ENCODE measurements around the gene WWP2. TPM values are rescaled to one million over a fixed set of nuclear protein-coding genes. Genes with fewer than 3 reads are reported as not detected.
A peak's percentile ranks its signal among the peaks of the same experiment; 100 is the strongest.

Gene WWP2
- total RNA-seq, 2 experiments from 2014 or later: 30.7 to 35.1 TPM

GRCh38 chr16:69827524-69827923 is 65.4 kb downstream of the WWP2 start:
- H3K9me3 Mint-ChIP-seq: no peaks in the 10 kb centered on the region
- no peak for TF ChIP-seq CTCF (IDR thresholded peaks at IDR 0.05)
- peaks cover under 1% of the 10 kb centered on the region for H3K36me3 Mint-ChIP-seq (ENCODE audit: low read depth)
- DNase-seq (no peak), ATAC-seq (no peak)
- ChIA-PET CTCF (no interaction called here), POLR2A (no interaction called here)
- H3K4me3 Mint-ChIP-seq: no peak overlapping the region
- intact Hi-C loops (cut with micrococcal nuclease): no loop called here
- peaks cover 7% of the 10 kb centered on the region for H3K4me1 Mint-ChIP-seq (ENCODE audit: low read depth)
- H3K27me3 Mint-ChIP-seq: no peaks in the 10 kb centered on the region
- no peak overlapping the region for H3K27ac Mint-ChIP-seq

GRCh38 chr16:69829338-69829737 is 67.2 kb downstream of the WWP2 start:
- peaks cover 11% of the 10 kb centered on the region for H3K4me1 Mint-ChIP-seq (ENCODE audit: low read depth)
- no peaks in the 10 kb centered on the region for H3K27me3 Mint-ChIP-seq
- DNase-seq: no peak
- intact Hi-C loops (cut with micrococcal nuclease): no loop called here
- TF ChIP-seq CTCF (IDR thresholded peaks at IDR 0.05): no peak
- no peak overlapping the region for H3K4me3 Mint-ChIP-seq
- no peak overlapping the region for H3K27ac Mint-ChIP-seq
- ChIA-PET POLR2A (interaction anchor here (0.7 kb wide), 2 partner anchors 80 to 431 kb away, joined by 3 to 4 read pairs; no protein-coding TSS in a partner anchor), CTCF (interaction anchor here (0.8 to 1.0 kb wide), 2 partner anchors 10 to 101 kb away, joined by 3 read pairs; no protein-coding TSS in a partner anchor)
- no peaks in the 10 kb centered on the region for H3K36me3 Mint-ChIP-seq (ENCODE audit: low read depth)
- no peak for ATAC-seq
- H3K9me3 Mint-ChIP-seq: no peaks in the 10 kb centered on the region

- ChIA-PET POLR2A (interaction anchor here (0.7 kb wide), 2 partner anchors 79 to 430 kb away, joined by 3 to 4 read pairs; no protein-coding TSS in a partner anchor), CTCF (interaction anchor here (0.8 to 1.0 kb wide), 2 partner anchors 9 to 100 kb away, joined by 3 read pairs; no protein-coding TSS in a partner anchor)
- DNase-seq (no peak), ATAC-seq (no peak)
- Mint-ChIP-seq H3K27me3 (no peaks in the 10 kb centered on the region), H3K36me3 (ENCODE audit: low read depth) (no peaks in the 10 kb centered on the region), H3K4me3 (no peak overlapping the region), H3K9me3 (no peaks in the 10 kb centered on the region), H3K4me1 (ENCODE audit: low read depth) (peaks cover 11% of the 10 kb centered on the region), H3K27ac (peak overlapping the region; percentile 3)
- intact Hi-C loops (cut with micrococcal nuclease): no loop called here
- no peak for TF ChIP-seq CTCF (IDR thresholded peaks at IDR 0.05)
Measured at GRCh38 chr16:69830146-69830533, 68.0 kb downstream of the WWP2 start.

- ChIA-PET POLR2A (no interaction called here), CTCF (no interaction called here)
- Mint-ChIP-seq H3K36me3 (ENCODE audit: low read depth) (no peaks in the 10 kb centered on the region), H3K27ac (peak overlapping the region; percentile 4), H3K9me3 (no peaks in the 10 kb centered on the region), H3K4me1 (ENCODE audit: low read depth) (peaks cover 11% of the 10 kb centered on the region), H3K27me3 (no peaks in the 10 kb centered on the region), H3K4me3 (no peak overlapping the region)
- intact Hi-C loops (cut with micrococcal nuclease): no loop called here
- no peak for TF ChIP-seq CTCF (IDR thresholded peaks at IDR 0.05)
- DNase-seq (no peak), ATAC-seq (no peak)
Measured at GRCh38 chr16:69830534-69831211, 68.5 kb downstream of the WWP2 start.
